Hippocampal formation (tissue), 2 donors: ENCODE measurements around the gene SPEG.
A peak's percentile ranks its signal among the peaks of the same experiment; 100 is the strongest.

ENCODE experiments used
- DNase-seq, 2 donors: peaks; one replicate each; lab custom pipeline; 2025; lab: John Stamatoyannopoulos, UW

Gene SPEG

DNA sequence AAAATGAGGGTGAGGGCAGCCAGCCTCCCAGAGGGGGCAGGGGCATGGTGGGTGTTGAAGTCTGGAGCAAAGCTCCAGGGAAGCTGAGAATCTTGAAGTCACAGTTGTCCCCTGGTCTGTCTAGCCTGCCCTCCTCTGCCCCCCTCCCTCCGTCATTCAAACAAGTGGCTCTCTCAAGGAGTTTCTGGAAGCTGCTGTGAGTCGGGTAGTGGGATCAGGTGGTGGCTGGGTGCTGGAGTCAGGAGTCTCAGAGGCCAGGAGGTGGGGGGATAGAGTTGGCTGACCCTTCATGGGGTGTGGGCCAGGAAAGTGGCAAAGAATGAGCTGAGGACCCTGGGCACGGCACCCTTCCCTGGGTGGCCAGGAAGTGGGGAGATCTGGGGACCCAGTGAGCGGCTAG lies 79.1 kb downstream of the SPEG start:
- DNase-seq, result no peak

DNA sequence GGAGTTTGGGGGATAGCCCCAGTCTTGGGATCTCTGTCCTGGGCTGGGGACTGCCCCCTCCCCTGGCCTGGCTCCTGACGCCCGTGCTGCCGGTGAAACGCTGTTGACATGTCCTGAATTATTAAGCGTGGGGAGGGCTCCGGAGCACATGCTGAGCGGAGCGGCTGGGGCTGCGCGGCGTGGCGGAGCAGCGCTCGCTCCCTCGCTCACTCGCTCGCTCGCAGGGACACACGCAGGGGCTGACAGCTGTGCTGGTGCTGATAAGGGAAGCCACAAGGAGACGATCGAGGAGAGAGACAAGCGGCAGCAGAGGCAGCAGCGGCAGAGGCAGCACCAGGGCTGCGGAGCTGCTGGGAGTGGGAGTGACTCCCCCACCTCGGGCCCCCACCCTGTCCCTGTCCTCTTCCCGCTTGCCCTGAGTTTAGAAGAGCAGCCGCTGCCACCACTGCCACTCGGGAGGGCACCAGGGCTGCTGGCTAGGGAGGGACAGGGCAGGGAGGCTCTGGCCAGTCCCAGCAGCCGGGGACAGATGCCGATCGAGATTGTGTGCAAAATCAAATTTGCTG lies 79.6 kb downstream of the SPEG start, which contains the start of gene ASIC4:
TSS of gene ASIC4 (plus strand) at position 287 of the 566 bp plus-strand sequence. CDS start at position 530, 243 bp downstream.
- DNase-seq, result no peak

DNA sequence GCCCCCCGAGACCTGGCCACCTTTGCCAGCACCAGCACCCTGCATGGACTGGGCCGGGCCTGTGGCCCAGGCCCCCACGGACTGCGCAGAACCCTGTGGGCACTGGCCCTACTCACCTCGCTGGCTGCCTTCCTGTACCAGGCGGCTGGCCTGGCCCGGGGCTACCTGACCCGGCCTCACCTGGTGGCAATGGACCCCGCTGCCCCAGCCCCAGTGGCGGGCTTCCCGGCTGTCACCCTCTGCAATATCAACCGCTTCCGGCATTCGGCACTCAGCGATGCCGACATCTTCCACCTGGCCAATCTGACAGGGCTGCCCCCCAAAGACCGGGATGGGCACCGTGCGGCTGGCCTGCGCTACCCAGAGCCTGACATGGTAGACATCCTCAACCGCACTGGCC lies 80.2 kb downstream of the SPEG start:
- no peak for DNase-seq

DNA sequence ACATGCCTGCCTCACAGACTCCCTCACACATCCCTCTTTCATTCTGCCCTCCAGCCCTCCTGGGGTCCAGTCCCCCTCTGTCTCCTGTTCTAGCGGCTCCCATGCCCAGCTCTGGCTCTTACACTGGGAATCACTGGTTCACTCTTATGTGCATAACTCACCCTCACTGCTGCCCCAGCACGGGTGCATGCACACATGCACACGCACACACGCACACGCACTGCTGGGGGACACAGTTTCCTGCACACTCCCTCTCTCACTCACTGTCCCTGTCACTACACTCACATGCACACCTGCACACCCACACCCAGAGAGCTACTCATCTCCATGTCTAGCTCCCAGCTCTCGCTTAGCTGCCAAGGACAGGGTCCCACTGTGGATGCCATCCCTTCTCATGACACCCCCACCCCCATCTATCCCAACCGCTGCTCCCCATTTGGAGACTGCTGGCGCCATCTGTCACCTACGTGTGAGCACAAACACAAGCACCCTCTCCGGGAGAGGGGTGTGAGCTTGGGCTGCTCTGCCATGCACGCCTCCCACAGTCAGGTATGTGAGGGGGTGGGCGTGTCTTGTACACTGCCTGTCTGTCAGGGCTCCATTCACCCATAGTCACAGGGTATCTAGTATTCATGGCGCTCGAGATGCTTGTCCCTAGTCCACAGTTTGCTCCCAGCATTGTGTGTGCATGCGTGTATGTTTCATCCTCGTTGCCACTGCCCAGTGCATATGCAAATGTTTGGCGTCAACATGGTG lies 81.4 kb downstream of the SPEG start:
- DNase-seq, result no peak

- DNase-seq, result no peak
These were observed 82.2 kb downstream of the SPEG start for GRCh38 chr2:219516888-219517287.

DNA sequence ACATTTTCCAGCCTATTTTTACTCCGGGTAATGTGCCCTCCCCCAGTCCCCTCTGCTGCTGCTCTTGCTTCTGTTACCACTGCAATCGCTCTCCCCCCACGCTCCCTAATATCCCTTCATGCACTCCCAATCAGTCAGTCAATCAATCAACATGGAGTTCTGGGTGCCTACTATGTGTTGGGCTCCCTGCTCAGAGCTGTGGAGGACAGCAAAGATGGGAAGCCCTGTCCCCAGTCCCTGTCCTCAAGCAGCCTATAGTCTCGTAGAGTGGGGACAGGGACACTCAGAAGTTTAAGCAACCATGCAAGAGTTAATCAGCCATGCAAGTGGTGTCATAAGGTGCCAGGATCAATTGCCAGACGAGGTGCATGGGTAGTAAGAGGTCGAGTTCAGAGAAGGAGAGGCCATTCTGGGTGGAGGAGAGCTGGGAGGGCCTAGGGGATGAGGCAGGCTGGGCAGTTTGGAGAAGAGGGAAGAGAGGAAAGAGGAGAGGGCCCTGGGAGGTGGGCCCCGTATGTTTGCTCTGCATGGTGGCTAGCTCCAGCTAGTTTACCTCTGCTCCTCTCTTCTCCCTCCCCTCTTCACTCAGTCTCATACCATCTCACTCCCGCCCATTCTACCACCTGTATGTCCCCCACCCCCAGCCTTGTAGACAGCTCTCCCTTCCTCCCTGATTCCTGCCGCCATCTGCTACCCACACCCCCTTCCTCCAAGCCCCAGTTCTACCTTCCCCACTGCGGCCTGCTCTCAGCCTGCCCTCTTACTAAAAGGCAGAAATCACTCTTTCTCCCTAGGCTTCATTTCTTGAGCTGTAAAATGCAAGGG lies 83.5 kb downstream of the SPEG start:
- DNase-seq, result no peak

DNA sequence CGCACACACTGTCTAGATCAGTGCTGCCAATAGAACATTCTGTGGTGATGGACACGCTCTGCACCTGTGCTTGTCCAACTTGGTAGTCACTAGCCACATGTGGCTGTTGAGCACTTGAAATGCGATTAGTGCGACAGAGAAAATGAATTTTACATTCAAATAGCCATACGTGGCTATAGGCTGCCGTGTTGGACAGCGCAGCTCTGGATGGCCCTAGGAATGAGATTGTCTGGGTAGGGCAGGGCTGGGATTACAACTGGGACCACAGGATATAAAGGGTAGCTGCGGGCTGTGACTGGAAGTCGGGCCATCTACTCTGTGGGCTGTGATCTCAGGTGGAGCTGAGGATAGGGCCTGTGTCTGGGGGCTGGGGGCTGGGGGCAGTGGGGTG lies 84.9 kb downstream of the SPEG start:
- no peak for DNase-seq

DNA sequence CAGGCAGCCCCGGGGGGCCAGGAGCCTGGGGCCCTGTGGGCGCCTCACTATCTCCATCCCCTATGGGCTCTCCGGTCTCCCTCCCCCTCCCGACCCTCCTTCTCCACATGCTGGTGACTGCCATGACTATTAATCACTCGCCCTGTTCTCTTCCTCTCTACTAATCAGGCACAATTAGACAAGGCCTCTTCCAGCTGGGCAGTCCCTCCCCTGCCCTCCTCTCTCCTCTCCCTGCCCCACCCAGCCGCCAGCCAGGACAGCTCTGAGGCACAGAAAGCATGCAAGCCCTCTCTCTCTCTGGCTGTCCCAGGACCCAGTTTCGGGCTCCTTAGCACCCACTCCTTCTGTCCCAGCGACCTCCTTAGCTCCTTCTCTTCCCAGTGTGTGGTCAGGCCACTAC lies 85.4 kb downstream of the SPEG start:
- no peak for DNase-seq

- no peak for DNase-seq
These were observed 86.6 kb downstream of the SPEG start for GRCh38 chr2:219521066-219521880.

DNA sequence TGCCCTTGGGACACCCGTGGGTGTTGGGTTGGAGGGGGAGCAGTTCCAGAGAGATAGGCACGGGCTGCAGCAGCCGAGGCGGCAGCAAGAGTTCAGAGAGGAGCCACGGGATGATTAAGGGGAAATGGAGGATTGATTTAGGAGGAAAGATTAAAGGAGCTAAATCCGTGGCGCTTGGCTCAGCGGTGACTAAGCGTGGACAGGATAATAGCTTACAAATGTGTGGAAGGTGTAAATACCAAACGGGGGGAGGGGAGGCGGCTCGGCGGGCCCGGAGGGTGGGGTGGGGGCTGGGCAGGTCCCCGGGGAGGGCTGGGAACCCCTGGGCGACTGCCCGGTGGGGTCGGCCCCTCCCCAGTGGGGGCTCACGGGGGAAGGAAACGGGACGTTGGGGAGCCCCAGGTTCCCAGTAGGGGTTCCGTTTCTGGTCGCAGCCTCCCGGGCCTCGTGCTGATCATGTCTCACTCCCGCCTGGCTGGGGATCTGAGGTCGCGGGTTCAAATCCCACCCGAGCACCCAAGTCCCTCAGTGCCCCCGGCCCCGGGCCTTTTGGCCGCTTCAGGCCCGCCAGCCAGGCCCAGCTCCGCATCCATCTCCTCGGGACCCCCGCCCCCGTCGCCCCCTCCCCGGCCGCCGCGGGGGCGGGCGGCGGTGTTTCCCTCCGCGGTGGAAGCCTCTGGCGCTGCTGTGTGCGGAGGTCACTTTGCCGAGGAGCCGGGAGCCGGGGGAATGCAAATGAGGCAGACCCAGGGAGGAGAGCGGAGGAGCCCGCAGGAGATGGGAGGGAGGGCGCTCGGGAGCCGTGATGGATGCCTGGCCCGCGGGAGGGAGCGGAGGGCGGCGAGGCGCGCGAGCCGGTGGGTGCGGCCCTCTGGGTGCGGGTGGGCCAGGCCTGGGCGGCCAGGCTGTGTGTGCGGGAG lies 87.7 kb downstream of the SPEG start:
- DNase-seq, result no peak

DNA sequence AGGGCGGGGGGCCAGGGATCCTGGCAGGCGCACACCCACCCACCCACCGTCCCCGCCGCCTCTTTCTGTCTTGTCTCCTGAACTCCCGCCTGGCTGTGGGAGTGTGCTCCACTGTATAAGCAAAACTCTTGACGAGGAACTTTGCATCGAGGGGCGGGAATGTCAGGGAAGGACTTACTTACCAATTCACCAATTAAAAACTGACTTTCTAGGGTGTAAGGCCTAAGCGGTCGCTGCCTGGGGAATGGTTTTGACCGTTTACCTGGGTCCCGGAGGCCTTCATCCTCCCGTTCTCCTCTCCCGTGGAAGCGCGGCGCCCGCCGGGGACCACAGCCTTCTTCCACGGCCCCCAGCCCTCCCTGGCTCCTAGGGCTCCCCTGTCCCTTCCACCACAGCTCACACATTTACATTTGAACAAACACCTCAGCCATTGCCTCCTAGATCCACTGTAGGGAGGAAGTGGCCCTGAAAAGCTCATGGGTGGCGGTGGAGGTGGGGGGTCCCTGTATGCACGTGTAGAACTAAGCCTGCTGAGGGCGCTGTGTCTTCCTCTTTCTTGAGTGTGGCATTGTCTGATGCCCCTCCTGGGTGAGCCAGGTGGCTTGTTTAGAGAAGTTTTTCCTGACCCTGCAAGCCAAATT lies 88.5 kb downstream of the SPEG start:
- no peak for DNase-seq

- DNase-seq, result no peak
These were observed 90.2 kb downstream of the SPEG start for GRCh38 chr2:219524817-219525216.

DNA sequence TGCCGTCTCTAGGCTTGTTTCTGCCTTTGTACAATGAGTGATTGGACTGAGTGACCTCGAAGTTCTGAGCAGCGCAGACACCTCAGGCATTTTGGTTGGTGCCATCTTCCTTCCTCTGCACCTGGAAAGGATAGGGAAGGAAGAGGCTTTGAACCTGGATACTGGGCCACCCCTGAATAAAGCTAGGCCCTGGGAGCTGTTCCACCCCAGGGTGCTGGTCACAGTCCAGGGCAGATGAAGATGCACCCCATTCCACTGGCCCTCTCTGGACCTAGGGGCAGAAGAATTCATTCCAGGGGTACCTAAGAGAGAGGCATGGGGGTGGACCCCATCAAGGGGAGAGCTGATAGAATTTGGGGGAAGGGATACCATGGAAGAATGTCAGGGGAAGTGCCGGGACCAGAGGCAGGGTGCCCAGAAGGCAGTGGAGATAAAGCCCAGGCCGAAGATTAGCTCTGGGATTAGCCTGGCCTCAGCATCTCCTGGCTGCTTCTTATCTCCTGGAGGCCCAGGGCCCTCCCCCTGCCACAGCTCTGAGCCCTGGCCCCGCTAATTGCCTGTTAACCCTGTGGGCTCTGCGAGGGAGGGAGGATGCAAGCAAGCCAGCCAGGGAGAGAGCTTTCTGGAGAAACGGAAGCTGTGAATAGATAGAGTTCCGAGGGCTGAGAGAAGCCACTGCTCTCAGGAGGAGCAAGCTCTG lies 91.0 kb downstream of the SPEG start:
- no peak for DNase-seq

DNA sequence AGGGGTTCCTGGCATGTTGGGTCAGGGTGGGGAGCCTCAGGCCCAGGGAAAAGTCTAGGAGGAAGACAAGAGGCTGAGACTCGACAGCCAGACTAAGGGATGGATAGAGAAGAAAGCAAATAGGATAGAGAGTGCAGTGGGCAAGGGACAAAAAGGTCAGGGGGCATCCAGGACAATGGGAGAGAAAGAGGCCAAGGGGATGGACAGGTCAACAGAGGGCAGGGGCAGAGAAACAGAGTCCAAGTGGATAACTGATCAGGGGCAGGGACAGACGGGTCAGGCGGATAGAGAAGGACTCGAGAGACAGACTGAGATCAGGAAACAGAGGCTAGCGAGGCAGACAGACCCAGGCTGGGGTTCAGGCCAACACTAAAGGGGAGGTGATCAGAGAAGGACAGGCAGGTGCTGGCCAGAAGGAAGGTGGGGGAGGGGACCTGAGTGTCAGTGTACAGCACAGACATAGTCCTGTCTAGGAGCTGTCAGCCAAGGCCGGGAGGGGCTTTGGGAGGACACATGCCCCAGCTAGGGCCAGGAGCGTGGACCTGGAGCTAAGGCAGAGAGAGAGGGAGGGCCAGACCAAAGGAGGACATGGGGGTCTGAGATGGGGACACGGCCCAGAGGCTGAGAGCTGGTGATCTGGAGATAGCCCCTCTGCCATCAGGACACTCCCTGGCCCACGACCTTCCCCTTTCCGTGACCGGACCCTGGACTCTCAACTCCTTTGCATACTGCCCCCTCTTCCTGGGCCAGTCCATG lies 91.9 kb downstream of the SPEG start:
- DNase-seq, result no peak

DNA sequence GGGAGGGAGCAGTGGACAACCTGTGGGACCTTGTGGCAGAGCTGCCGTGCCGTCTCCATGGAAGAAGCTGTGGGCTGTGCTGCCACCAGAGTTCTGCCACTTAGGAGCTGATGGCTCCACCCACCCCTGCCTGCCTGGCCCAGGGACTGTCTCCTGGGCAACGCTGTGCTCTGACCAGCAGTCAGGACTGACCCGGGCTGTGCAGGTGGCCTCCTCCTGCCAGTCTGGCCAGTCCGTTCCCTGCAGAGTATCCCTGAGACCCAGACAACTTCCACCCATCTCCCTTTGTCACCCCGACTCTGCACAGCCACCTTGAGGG lies 92.4 kb downstream of the SPEG start:
- no peak for DNase-seq

GRCh38 chr2:219527472-219527871 lies 92.8 kb downstream of the SPEG start:
- DNase-seq, result no peak

DNA sequence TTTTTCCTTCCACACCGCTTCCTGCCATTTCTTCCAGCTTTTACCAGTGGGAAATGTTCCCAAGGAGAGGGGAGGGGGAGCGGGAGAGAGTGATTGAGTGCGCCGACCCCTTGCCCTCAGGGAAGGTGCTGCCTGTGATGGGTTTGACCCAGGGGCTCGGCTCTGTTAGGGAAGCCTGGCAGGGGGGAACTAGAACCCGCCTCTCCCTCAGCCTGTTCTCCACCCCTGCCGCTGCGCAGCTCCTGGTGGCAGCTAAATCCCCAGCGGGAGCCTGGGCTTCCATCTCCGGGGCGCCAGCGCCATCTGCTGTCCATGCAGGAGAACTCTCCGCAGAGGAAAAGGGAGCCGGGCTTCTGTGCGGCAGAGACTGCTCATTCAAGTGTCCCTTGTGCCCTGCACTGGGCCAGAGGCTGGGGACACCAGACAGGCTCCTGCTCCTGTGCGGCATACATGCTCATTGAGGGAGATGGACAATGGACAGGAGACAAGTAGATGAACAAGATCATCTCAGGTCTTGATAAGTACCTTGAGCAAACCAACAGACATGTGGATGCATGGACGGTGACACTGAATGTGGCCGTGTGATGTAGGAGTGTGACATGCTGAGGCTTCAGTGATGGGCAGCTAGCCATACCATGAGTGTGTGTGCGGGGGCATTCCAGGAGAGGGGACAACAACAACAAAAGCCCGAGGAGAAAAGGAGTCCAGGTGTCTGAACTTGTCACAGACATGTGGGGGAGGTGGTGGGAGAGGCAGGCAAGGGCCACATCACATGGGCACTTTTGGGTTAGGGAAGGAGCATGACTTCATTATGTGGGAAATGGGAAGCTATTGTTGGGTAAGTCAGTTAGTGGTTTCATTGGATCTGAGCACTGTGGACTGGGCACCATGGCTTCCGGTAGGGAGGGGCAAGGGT lies 95.7 kb downstream of the SPEG start:
- peak; percentile 76 to 81 for DNase-seq
